H1 (cell line): Measurements from ENCODE around the gene SPRR4. TPM values are rescaled to one million over a fixed set of nuclear protein-coding genes. Genes with fewer than 3 reads are reported as not detected.

Source experiments
- CTCF ChIA-PET: fragments of 300-600 bp; sonication (Branson Sonifier 250); formaldehyde crosslinking; loops from one replicate; lab custom pipeline; 2021; ENCODE audit not compliant: partially characterized antibody; lab: Charles Lee
- POLR2A ChIA-PET: fragments of 300-600 bp; sonication (Branson Sonifier 250); formaldehyde crosslinking; loops from one replicate; lab custom pipeline; 2021; ENCODE audit warnings: inconsistent platforms; ENCODE audit not compliant: partially characterized antibody; lab: Charles Lee
- DNase-seq, 2 experiments: peaks; one replicate each; pipeline versions ENCODE4 v3.0.0 to v3.0.0-alpha.2; 2010 to 2022; ENCODE audit warnings: low spot score in 2 of 2, low read depth in 1 of 2, mixed read lengths in 1 of 2
- FAIRE-seq: peaks from 2 replicates; lab custom pipeline; 2011; peaks lifted over from hg19 to GRCh38; lab: Jason Lieb, UNC
- H2AFZ ChIP-seq: 2 replicates; pipeline ENCODE4 v1.8.1; 2012; ENCODE audit warnings: low read length, inconsistent platforms
- H2AK5ac ChIP-seq: 2 replicates; pipeline ENCODE4 v1.6.1; 2013; ENCODE audit warnings: low read depth, low read length
- H2BK120ac ChIP-seq: replicated peaks from 2 replicates; pipeline ENCODE3; 2013; ENCODE audit warnings: low read depth, low read length, inconsistent platforms
- H2BK12ac ChIP-seq: 2 replicates; pipeline ENCODE4 v1.6.1; 2013; ENCODE audit warnings: low read depth, low read length
- H2BK15ac ChIP-seq: 2 replicates; pipeline ENCODE4 v1.6.1; 2013; ENCODE audit warnings: low read length
- H2BK20ac ChIP-seq: 2 replicates; pipeline ENCODE4 v1.6.1; 2013; ENCODE audit warnings: low read length
- H2BK5ac ChIP-seq: 2 replicates; pipeline ENCODE4 v1.6.1; 2013; ENCODE audit warnings: low read depth, low read length
- H3K14ac ChIP-seq: 2 replicates; pipeline ENCODE4 v1.6.1; 2013; ENCODE audit warnings: inconsistent platforms; ENCODE audit not compliant: insufficient read length
- H3K18ac ChIP-seq: 2 replicates; pipeline ENCODE4 v1.6.1; 2013; ENCODE audit warnings: low read length; ENCODE audit errors: extremely low read depth
- H3K23ac ChIP-seq: 2 replicates; pipeline ENCODE4 v1.6.1; 2013; ENCODE audit warnings: inconsistent platforms; ENCODE audit not compliant: insufficient read length
- H3K23me2 ChIP-seq: 2 replicates; pipeline ENCODE4 v1.6.1; 2013; ENCODE audit warnings: low read depth, low read length
- H3K27ac ChIP-seq: 2 replicates; pipeline ENCODE4 v1.6.1; 2011; ENCODE audit warnings: low read depth, low read length, inconsistent platforms
- H3K27me3 ChIP-seq, 4 experiments: replicated peaks in 1 of 4; 1 replicate in 1 of 4; 2 replicates in 3 of 4; pipeline versions ENCODE4 v1.6.1 to v1.8.1; 2011 to 2013; ENCODE audit warnings: low read length in 3 of 4, mild to moderate bottlenecking in 3 of 4, inconsistent platforms in 2 of 4, mixed read lengths in 2 of 4, moderate library complexity in 1 of 4; ENCODE audit not compliant: control insufficient read depth in 3 of 4, insufficient read depth in 3 of 4; ENCODE audit errors: extremely low read depth in 1 of 4
- H3K36me3 ChIP-seq, 4 experiments: 2 replicates each; pipeline versions ENCODE4 v1.6.1 to v1.8.1; 2011 to 2013; ENCODE audit warnings: mild to moderate bottlenecking in 4 of 4, low read length in 3 of 4, moderate library complexity in 2 of 4, control low read depth in 1 of 4, inconsistent platforms in 1 of 4; ENCODE audit not compliant: insufficient read depth in 4 of 4, control insufficient read depth in 2 of 4
- H3K4ac ChIP-seq: replicated peaks from 2 replicates; pipeline ENCODE3; 2013; ENCODE audit warnings: low read length, low read depth, mixed read lengths, inconsistent platforms; ENCODE audit not compliant: insufficient read length
- H3K4me1 ChIP-seq, 4 experiments: replicated peaks in 1 of 4; 1 replicate in 1 of 4; 2 replicates in 3 of 4; pipeline versions ENCODE4 v1.6.1 to v1.8.1; 2011 to 2013; ENCODE audit warnings: low read length in 3 of 4, inconsistent platforms in 2 of 4, mixed read lengths in 1 of 4; ENCODE audit not compliant: insufficient read depth in 4 of 4, control insufficient read depth in 3 of 4
- H3K4me2 ChIP-seq, 2 experiments: 2 replicates each; pipeline versions ENCODE4 v1.6.1 to v1.8.1; 2011 to 2013; ENCODE audit warnings: low read depth in 2 of 2, low read length in 2 of 2, control low read depth in 1 of 2, inconsistent platforms in 1 of 2, mild to moderate bottlenecking in 1 of 2; ENCODE audit not compliant: insufficient read depth in 1 of 2
- H3K4me3 ChIP-seq, 4 experiments: fragments of 200-600, 300-600 bp in 1 of 4; sonication (generic), shearing (Covaris generic), sonication (Bioruptor Twin) in 1 of 4; 2 replicates each; pipeline versions ENCODE4 v1.5.1 to v1.8.1; 2011 to 2016; ENCODE audit warnings: low read length in 4 of 4, low read depth in 3 of 4, control low read depth in 2 of 4, inconsistent platforms in 2 of 4, mild to moderate bottlenecking in 2 of 4, mixed read lengths in 1 of 4, moderate library complexity in 1 of 4; ENCODE audit not compliant: insufficient read depth in 2 of 4; ENCODE audit errors: extremely low read depth in 1 of 4
- H3K56ac ChIP-seq: replicated peaks from 2 replicates; pipeline ENCODE3; 2013; ENCODE audit warnings: low read depth, mild to moderate bottlenecking, mixed read lengths, low read length, inconsistent platforms; ENCODE audit not compliant: insufficient read length
- H3K79me1 ChIP-seq: 2 replicates; pipeline ENCODE4 v1.6.1; 2013; ENCODE audit warnings: low read depth, low read length, control low read depth
- H3K79me2 ChIP-seq, 2 experiments: 2 replicates each; pipeline versions ENCODE4 v1.6.1 to v1.8.1; 2012 to 2013; ENCODE audit warnings: low read length in 2 of 2, mild to moderate bottlenecking in 2 of 2, inconsistent platforms in 1 of 2; ENCODE audit not compliant: insufficient read depth in 2 of 2, control insufficient read depth in 1 of 2
- H3K9ac ChIP-seq, 4 experiments: replicated peaks in 1 of 4; 1 replicate in 1 of 4; 2 replicates in 3 of 4; pipeline versions ENCODE4 v1.6.1 to v1.8.1; 2011 to 2013; ENCODE audit warnings: low read depth in 3 of 4, low read length in 3 of 4, control low read depth in 2 of 4, mild to moderate bottlenecking in 2 of 4, moderate library complexity in 2 of 4, inconsistent platforms in 1 of 4; ENCODE audit errors: extremely low read depth in 1 of 4
- H3K9me3 ChIP-seq, 2 experiments: 2 replicates each; pipeline versions ENCODE4 v1.6.1 to v1.8.1; 2012 to 2013; ENCODE audit warnings: mild to moderate bottlenecking in 2 of 2, moderate library complexity in 2 of 2, control low read depth in 1 of 2, inconsistent platforms in 1 of 2, low read depth in 1 of 2, low read length in 1 of 2, mixed read lengths in 1 of 2; ENCODE audit not compliant: insufficient read depth in 2 of 2
- H4K20me1 ChIP-seq, 2 experiments: replicated peaks in 1 of 2; 2 replicates each; pipeline versions ENCODE3 to v1.8.1; 2011 to 2013; ENCODE audit warnings: inconsistent platforms in 2 of 2, low read length in 2 of 2, mild to moderate bottlenecking in 1 of 2; ENCODE audit not compliant: insufficient read depth in 2 of 2, control insufficient read depth in 1 of 2
- H4K5ac ChIP-seq: 2 replicates; pipeline ENCODE4 v1.6.1; 2013; ENCODE audit warnings: low read length, low read depth, mixed read lengths, inconsistent platforms; ENCODE audit not compliant: insufficient read length
- H4K8ac ChIP-seq: 2 replicates; pipeline ENCODE4 v1.8.0; 2013; ENCODE audit warnings: mild to moderate bottlenecking, moderate library complexity, low read length, inconsistent platforms; ENCODE audit not compliant: insufficient read depth; ENCODE audit errors: extremely low read depth
- H4K91ac ChIP-seq: replicated peaks from 2 replicates; pipeline ENCODE3; 2013; ENCODE audit warnings: low read length, mixed read lengths, inconsistent platforms; ENCODE audit not compliant: insufficient read length
- BCL11A ChIP-seq, 2 experiments: IDR thresholded peaks; one replicate each; pipeline ENCODE4 v1.6.1; 2011; ENCODE audit warnings: low read depth in 2 of 2, low read length in 2 of 2, mild to moderate bottlenecking in 2 of 2
- CBX8 ChIP-seq: fragments of 300-800, 300-1000 bp; sonication (generic); IDR thresholded peaks from 2 replicates; pipeline ENCODE4 v1.7.1; 2016; ENCODE audit warnings: low read depth, low read length, borderline replicate concordance
- CHD2 ChIP-seq: IDR thresholded peaks from 2 replicates; pipeline ENCODE4 v1.6.1; 2012; ENCODE audit warnings: low read length, improper control_type of control experiment
- EZH2 ChIP-seq: fragments of 200-600 bp; sonication (generic); IDR thresholded peaks from 2 replicates; pipeline ENCODE4 v1.7.1; 2012; ENCODE audit warnings: low read depth, mild to moderate bottlenecking, moderate library complexity, low read length, inconsistent platforms; ENCODE audit not compliant: severe bottlenecking
- GABPA ChIP-seq: IDR thresholded peaks from 2 replicates; pipeline ENCODE4 v1.6.1; 2011; ENCODE audit warnings: mild to moderate bottlenecking, low read length, moderate library complexity, borderline replicate concordance; ENCODE audit not compliant: insufficient read depth
- JUN ChIP-seq: IDR thresholded peaks from 2 replicates; pipeline ENCODE4 v1.6.1; 2011; ENCODE audit warnings: low read depth, mild to moderate bottlenecking, improper control_type of control experiment, low read length
- MAFK ChIP-seq: IDR thresholded peaks from 2 replicates; pipeline ENCODE4 v1.6.1; 2012; ENCODE audit warnings: low read depth, mild to moderate bottlenecking, improper control_type of control experiment, low read length
- POLR2AphosphoS5 ChIP-seq: IDR thresholded peaks from 2 replicates; pipeline ENCODE4 v1.6.1; 2011; ENCODE audit warnings: low read depth, low read length
- RAD21 ChIP-seq, 2 experiments: IDR thresholded peaks in 1 of 2; conservative IDR thresholded peaks in 1 of 2; 2 replicates each; pipeline ENCODE4 v1.6.1; 2011; ENCODE audit warnings: low read depth in 2 of 2, low read length in 2 of 2, improper control_type of control experiment in 1 of 2, inconsistent platforms in 1 of 2, mild to moderate bottlenecking in 1 of 2, moderate library complexity in 1 of 2
- SIRT6 ChIP-seq: IDR thresholded peaks from one replicate; pipeline ENCODE4 v1.7.1; 2012; ENCODE audit warnings: low read length, inconsistent platforms
- SP4 ChIP-seq: IDR thresholded peaks from 2 replicates; pipeline ENCODE4 v1.6.1; 2012; ENCODE audit warnings: low read length, inconsistent platforms
- SUZ12 ChIP-seq: fragments of 200-600 bp; sonication (generic); IDR thresholded peaks from 2 replicates; pipeline ENCODE4 v1.6.1; 2012; ENCODE audit warnings: mild to moderate bottlenecking, inconsistent platforms, low read length, moderate library complexity, mixed read lengths
- TAF7 ChIP-seq: optimal IDR thresholded peaks from 2 replicates; pipeline ENCODE3; 2011; ENCODE audit warnings: low read depth, mild to moderate bottlenecking, inconsistent platforms, low read length, moderate library complexity, borderline replicate concordance
- YY1 ChIP-seq: IDR thresholded peaks from 2 replicates; pipeline ENCODE4 v1.6.1; 2011; ENCODE audit warnings: low read depth, mild to moderate bottlenecking, low read length
- WGBS, 2 experiments: shearing (Covaris generic) in 1 of 2; methylation state at CpG; one replicate each; pipeline versions ENCODE4 v1.1.6 to v1.1.7; 2013 to 2015; ENCODE audit warnings: low lambda C conversion rate in 2 of 2, mixed read lengths in 2 of 2, inconsistent platforms in 1 of 2, low coverage in 1 of 2, missing lambda C conversion rate in 1 of 2; ENCODE audit not compliant: insufficient replicate concordance in 2 of 2, insufficient coverage in 1 of 2, insufficient read length in 1 of 2; ENCODE audit errors: extremely low coverage in 1 of 2, missing lambda C conversion rate in 1 of 2; 5-methylcytosine and 5-hydroxymethylcytosine counted together
- polyA plus RNA-seq, 7 experiments: library from polyadenylated mRNA; depleted of rRNA in 3 of 7; stranded (reverse) in 5 of 7; unstranded in 2 of 7; fragments of >200 nt in 5 of 7; fragments of 200-250 nt in 2 of 7; gene quantifications; 1 replicate in 5 of 7; 2 replicates in 1 of 7; 4 replicates in 1 of 7; pipeline versions ENCODE4 v1.2.1 to v1.2.3, GENCODE V29; 2011 to 2013; ENCODE audit warnings: missing spikeins in 2 of 7, mixed read lengths in 2 of 7
- total RNA-seq: library from RNA; stranded (reverse); fragmentation: NEBNext Ultra II Directional; extraction: Animal tissue kit (Norgen Biotek cat#: 25700); gene quantifications from 2 replicates; pipeline ENCODE4 v1.2.1, GENCODE V29; 2021
- TF ChIP-seq, protein P1 (sequence below): IDR thresholded peaks from 2 replicates; pipeline ENCODE4 v1.6.1; 2012; ENCODE audit warnings: inconsistent platforms

SPRR4 gene
- total and polyA plus RNA-seq, 2 of the 8 experiments (the other 6 are each of a cell fraction or from before 2014, with no cell fraction given), result not detected

DNA sequence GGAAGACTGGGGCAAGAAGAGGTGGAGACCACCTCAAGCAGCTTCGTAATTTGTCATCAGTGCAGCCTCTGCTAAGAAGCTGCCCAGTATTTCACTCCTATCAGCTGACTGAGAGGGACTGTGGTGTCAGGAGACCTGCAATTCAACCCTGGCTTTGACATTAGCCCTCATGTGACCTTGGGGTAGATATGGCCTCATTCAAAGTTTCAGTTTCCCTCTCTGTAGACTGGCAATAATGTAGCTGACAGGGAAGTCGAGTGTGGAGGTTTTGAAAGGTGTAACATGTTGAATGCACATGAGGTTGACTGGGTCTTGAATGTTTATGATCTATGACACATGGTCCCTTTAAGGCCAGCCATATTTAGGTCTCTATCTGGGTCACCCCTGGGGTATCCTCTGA lies 2.2 kb upstream of the SPRR4 start:
- no peaks in the 10 kb centered on the region for H3K79me2 ChIP-seq
- H4K91ac ChIP-seq, result no peak overlapping the region
- no peak overlapping the region for H2BK15ac ChIP-seq
- H2AFZ ChIP-seq, result 0 out of 2 replicates have a peak overlapping the region, but pooled peaks have one; percentile 4
- H3K4me2 ChIP-seq, result no peak overlapping the region
- H3K18ac ChIP-seq, result no peak overlapping the region
- no peaks in the 10 kb centered on the region for H3K36me3 ChIP-seq
- H3K14ac ChIP-seq, result no peak overlapping the region
- H3K79me1 ChIP-seq, result no peaks in the 10 kb centered on the region
- no peak overlapping the region for H2BK5ac ChIP-seq
- no peak overlapping the region for H3K23ac ChIP-seq
- H3K56ac ChIP-seq, result no peak overlapping the region
- H3K27ac ChIP-seq, result no peak overlapping the region
- ChIA-PET POLR2A (no interaction called here), CTCF (interaction anchor here (1.1 to 4.7 kb wide), 4 partner anchors 8 to 230 kb away, joined by 3 to 27 read pairs (median 6); no protein-coding TSS in a partner anchor)
- H4K20me1 ChIP-seq, result no peaks in the 10 kb centered on the region
- H2BK12ac ChIP-seq, result no peak overlapping the region
- H3K9me3 ChIP-seq, result peaks cover 0 to 4% of the 10 kb centered on the region in 2 experiments; a peak in 1 of 4 replicates
- 100% methylated on average over 2 of the region's 2 CpGs; no CpG with 5 or more reads in 1 of the 2 experiments for WGBS, 2 experiments
- H2BK120ac ChIP-seq, result no peak overlapping the region
- no peak for DNase-seq
- no peak for FAIRE-seq
- no peaks in the 10 kb centered on the region for H3K27me3 ChIP-seq
- H3K9ac ChIP-seq, result no peak overlapping the region
- H3K4ac ChIP-seq, result no peak overlapping the region
- no peaks in the 10 kb centered on the region for H3K23me2 ChIP-seq
- H2BK20ac ChIP-seq, result no peak overlapping the region
- H2AK5ac ChIP-seq, result no peak overlapping the region
- no peak overlapping the region for H4K5ac ChIP-seq
- no peak overlapping the region for H4K8ac ChIP-seq
- H3K4me1 ChIP-seq, result no peaks in the 10 kb centered on the region
- no peak overlapping the region for H3K4me3 ChIP-seq
- TF ChIP-seq SUZ12 (no peak), TAF7 (no peak), YY1 (no peak), POLR2AphosphoS5 (no peak), RAD21 (IDR thresholded peaks at IDR 0.05 in 1 of 2, conservative IDR thresholded peaks at IDR 0.05 in 1 of 2; ENCODE audit: low read depth in 2 of 2, low read length in 2 of 2) (no peak), GABPA (no peak), EZH2 (no peak), MAFK (no peak), SIRT6 (no peak), CBX8 (no peak), BCL11A (IDR thresholded peaks at IDR 0.05; ENCODE audit: low read depth in 2 of 2, low read length in 2 of 2) (no peak), SP4 (no peak), CHD2 (no peak), JUN (no peak)
- TF ChIP-seq, protein P1, sequence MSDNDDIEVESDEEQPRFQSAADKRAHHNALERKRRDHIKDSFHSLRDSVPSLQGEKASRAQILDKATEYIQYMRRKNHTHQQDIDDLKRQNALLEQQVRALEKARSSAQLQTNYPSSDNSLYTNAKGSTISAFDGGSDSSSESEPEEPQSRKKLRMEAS, result no peak
